Measurements from ENCODE around the gene CPAMD8.
A peak's percentile ranks its signal among the peaks of the same experiment; 100 is the strongest.

CPAMD8 gene

DNA sequence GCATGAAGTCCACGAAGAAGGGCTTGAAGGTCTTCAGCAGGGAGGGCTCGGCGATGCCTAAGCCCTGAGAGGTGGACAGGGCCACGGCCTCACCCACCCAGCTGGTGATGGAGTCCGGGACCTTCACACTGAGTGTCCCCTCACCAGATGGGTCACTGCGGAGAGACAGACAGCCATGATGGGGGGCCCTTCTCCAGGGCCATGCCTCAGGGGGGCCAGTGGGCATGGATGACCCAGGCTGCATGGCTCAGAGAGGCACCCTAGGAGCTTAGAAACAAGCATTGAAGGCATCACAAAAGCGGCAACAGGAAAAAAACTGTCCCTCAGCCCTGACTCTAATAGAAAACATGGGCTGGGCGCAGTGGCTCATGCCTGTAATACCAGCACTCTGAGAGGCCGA lies 74.6 kb downstream of the CPAMD8 start:
- no peak for DNase-seq (ENCODE audit: low read depth)
- no peak overlapping the region for H3K4me3 ChIP-seq (ENCODE audit: low read depth, low read length)
- TF ChIP-seq POLR2A (IDR thresholded peaks at IDR 0.05; ENCODE audit: extremely low read depth, insufficient read length) (no peak), MYC (IDR thresholded peaks at IDR 0.05; ENCODE audit: low read depth, low read length) (no peak)
- TF ChIP-seq, protein P1, sequence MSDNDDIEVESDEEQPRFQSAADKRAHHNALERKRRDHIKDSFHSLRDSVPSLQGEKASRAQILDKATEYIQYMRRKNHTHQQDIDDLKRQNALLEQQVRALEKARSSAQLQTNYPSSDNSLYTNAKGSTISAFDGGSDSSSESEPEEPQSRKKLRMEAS (IDR thresholded peaks at IDR 0.05; ENCODE audit: low read depth, low read length) = no peak
- TF ChIP-seq, protein P2, sequence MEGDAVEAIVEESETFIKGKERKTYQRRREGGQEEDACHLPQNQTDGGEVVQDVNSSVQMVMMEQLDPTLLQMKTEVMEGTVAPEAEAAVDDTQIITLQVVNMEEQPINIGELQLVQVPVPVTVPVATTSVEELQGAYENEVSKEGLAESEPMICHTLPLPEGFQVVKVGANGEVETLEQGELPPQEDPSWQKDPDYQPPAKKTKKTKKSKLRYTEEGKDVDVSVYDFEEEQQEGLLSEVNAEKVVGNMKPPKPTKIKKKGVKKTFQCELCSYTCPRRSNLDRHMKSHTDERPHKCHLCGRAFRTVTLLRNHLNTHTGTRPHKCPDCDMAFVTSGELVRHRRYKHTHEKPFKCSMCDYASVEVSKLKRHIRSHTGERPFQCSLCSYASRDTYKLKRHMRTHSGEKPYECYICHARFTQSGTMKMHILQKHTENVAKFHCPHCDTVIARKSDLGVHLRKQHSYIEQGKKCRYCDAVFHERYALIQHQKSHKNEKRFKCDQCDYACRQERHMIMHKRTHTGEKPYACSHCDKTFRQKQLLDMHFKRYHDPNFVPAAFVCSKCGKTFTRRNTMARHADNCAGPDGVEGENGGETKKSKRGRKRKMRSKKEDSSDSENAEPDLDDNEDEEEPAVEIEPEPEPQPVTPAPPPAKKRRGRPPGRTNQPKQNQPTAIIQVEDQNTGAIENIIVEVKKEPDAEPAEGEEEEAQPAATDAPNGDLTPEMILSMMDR (IDR thresholded peaks at IDR 0.05; ENCODE audit: low read depth, low read length) = no peak

DNA sequence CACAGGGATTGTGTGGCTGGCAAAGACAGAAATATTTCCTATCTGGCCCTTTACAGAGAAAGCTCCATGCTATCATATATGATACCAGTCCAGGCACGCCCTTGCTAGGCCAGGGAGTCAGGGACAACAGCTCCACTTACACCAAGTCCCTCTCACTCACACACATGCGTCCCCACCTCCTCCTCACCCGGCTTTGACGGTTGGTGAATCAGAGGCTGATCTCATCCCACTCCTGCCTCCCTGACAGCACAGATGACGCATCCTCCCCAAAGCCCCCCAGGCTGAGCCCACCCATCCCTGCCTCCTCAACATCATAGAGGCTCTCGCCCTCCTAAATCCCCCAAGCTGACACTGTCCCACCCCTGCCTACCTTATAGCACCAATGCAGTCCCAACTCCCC lies 75.1 kb downstream of the CPAMD8 start:
- DNase-seq (ENCODE audit: low read depth) = no peak
- no peak for TF ChIP-seq MYC (IDR thresholded peaks at IDR 0.05; ENCODE audit: low read depth, low read length)
- TF ChIP-seq, protein P2 (IDR thresholded peaks at IDR 0.05; ENCODE audit: low read depth, low read length) = no peak
- TF ChIP-seq, protein P1 (IDR thresholded peaks at IDR 0.05; ENCODE audit: low read depth, low read length) = no peak
- TF ChIP-seq POLR2A (IDR thresholded peaks at IDR 0.05; ENCODE audit: extremely low read depth, insufficient read length) = no peak
- no peak overlapping the region for H3K4me3 ChIP-seq (ENCODE audit: low read depth, low read length)

DNA sequence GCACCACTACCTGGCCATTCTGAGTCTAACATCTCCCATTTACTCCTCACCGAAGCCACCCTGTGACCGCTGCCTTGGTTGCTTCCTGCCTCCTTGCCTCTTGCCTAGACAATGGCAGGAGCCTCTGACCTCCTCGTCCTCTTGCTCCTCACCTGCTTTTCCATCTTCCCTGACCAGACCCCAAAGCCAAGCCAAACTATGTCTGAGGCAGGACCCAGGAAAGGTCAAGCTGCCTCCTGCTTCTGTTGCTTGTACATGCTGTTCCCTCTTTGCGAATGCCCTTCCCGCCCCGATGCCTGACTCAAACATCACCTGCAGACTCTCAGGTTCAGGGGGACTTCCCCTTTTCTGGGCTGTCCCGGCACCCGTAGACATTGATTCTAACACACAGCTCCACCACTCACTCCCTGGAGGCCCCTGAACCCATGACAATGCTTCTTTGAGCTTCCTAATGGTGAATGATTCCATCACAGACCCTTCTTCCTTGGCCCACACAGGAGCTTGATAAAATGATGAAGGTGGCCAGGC lies 77.0 kb downstream of the CPAMD8 start:
- peak; percentile 22 for DNase-seq (ENCODE audit: low read depth)
- no peak overlapping the region for H3K4me3 ChIP-seq (ENCODE audit: low read depth, low read length)
- TF ChIP-seq POLR2A (IDR thresholded peaks at IDR 0.05; ENCODE audit: extremely low read depth, insufficient read length) (no peak), MYC (IDR thresholded peaks at IDR 0.05; ENCODE audit: low read depth, low read length) (no peak)
- TF ChIP-seq, protein P2 (IDR thresholded peaks at IDR 0.05; ENCODE audit: low read depth, low read length) = no peak
- TF ChIP-seq, protein P1 (IDR thresholded peaks at IDR 0.05; ENCODE audit: low read depth, low read length) = no peak

DNA sequence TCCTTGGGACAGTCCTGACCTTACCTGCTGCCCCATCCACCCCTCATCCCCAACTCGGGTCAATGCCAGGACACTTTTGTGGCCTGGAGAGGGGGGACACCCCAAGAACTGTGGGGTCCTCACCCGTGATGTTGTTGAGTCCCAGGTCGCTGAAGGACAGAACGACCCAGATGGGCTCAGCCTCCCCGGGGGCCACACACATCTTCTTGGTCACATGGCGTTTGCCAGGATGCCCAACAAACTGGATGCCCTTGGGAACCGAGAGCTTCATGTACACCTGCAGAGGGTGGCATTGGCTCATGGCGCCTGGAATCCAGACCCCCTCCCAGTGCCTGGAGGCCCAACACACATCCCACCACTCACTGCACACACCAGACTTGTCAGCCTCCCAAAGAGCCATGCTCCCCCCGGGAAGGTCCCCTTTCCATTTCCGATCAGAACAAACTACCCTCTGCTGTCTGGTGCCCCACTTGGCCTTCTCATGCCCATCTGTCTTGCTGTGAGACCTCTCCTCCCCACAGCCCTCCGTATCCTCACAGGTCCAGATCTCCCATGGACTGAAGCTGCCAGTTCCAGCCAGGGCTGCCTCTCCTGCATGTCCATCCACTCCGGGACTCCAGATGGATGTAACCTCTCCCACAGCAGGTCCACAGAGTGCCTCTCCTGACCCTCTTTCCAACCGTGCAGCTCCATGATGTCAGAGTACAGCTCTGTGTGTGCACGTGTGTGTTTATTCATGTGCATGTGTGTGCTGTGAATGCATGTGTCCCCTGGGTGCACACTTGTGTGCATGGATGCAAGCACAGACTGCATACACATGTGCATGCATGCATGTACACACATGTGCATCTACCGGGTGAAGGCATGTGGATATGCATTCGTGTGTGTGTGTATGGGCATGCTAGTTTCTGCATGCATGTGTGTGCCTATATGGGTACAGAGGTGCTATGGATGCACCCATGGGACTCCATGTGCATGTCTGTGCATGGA lies 79.4 kb downstream of the CPAMD8 start:
- H3K4me3 ChIP-seq (ENCODE audit: low read depth, low read length) = no peak overlapping the region
- no peak for DNase-seq (ENCODE audit: low read depth)
- TF ChIP-seq, protein P2 (IDR thresholded peaks at IDR 0.05; ENCODE audit: low read depth, low read length) = no peak
- TF ChIP-seq POLR2A (IDR thresholded peaks at IDR 0.05; ENCODE audit: extremely low read depth, insufficient read length) (no peak), MYC (IDR thresholded peaks at IDR 0.05; ENCODE audit: low read depth, low read length) (no peak)
- TF ChIP-seq, protein P1 (IDR thresholded peaks at IDR 0.05; ENCODE audit: low read depth, low read length) = no peak

DNA sequence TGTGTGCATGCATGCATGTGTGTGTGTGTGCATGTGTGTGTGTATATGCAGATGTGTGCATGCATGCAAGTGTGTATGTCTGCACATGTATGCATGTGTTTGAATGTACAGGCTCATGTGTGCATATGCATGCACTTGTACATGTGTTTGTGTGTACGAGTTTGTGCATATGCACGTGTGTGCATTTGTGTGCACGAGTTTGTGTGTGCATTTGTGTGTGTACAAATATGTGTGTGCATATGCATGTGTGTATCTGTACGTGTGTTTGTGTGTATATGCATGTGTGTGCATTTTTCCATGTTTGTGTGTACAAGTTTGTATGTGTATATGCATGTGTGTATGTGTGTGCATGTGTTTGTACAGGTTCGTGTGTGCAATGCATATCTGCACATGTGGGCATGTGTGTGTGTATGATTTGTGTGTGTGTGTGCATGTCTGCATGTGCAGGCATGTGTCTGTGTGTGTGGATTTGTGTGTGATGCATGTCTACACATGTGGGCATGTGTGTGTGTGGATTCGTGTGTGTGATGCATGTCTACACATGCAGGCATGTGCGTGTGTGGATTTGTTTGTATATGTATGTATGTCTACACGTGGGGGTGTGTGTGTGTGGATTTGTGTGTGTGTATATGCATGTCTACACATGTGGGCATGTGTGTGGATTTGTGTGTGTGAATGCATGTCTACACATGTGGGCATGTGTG lies 80.7 kb downstream of the CPAMD8 start:
- DNase-seq (ENCODE audit: low read depth) = no peak
- TF ChIP-seq MYC (IDR thresholded peaks at IDR 0.05; ENCODE audit: low read depth, low read length) (no peak), POLR2A (IDR thresholded peaks at IDR 0.05; ENCODE audit: extremely low read depth, insufficient read length) (no peak)
- TF ChIP-seq, protein P2 (IDR thresholded peaks at IDR 0.05; ENCODE audit: low read depth, low read length) = no peak
- TF ChIP-seq, protein P1 (IDR thresholded peaks at IDR 0.05; ENCODE audit: low read depth, low read length) = no peak
- H3K4me3 ChIP-seq (ENCODE audit: low read depth, low read length) = no peak overlapping the region

Measured in NB4 (cell line).